Transverse colon (tissue), 4 donors: Measurements from ENCODE around the gene NELL2. TPM values are rescaled to one million over a fixed set of nuclear protein-coding genes. Genes with fewer than 3 reads are reported as not detected.

Experiments used
- DNase-seq: peaks from one replicate; pipeline ENCODE4 v3.0.0-alpha.2; 2019
- H3K27ac ChIP-seq, 4 donors: fragments of 200-600 bp; sonication (generic); 2 replicates each; pipeline ENCODE4 v1.5.1; 2016 to 2018; ENCODE audit warnings: inconsistent platforms in 4 of 4
- H3K27me3 ChIP-seq: fragments of 200-600 bp; sonication (generic); 2 replicates; pipeline ENCODE4 v1.5.1; 2017; ENCODE audit warnings: inconsistent platforms
- H3K36me3 ChIP-seq, 4 donors: fragments of 200-600 bp; sonication (generic); 2 replicates each; pipeline ENCODE4 v1.5.1; 2017 to 2019; ENCODE audit warnings: inconsistent platforms in 4 of 4
- H3K4me1 ChIP-seq, 4 donors: fragments of 200-600 bp; sonication (generic); 2 replicates each; pipeline ENCODE4 v1.5.1; 2017 to 2020; ENCODE audit warnings: inconsistent platforms in 4 of 4
- H3K4me3 ChIP-seq, 4 donors: fragments of 200-600 bp; sonication (generic); 1 replicate in 1 of 4; 2 replicates in 3 of 4; pipeline versions ENCODE4 v1.5.1 to v1.6.1; 2017 to 2019; ENCODE audit warnings: inconsistent platforms in 4 of 4
- H3K9me3 ChIP-seq, 2 donors: fragments of 200-600 bp; sonication (generic); 2 replicates each; pipeline ENCODE4 v1.5.1; 2017 to 2019; ENCODE audit warnings: inconsistent platforms in 2 of 2
- EP300 ChIP-seq: sonication (generic); formaldehyde crosslinking; IDR thresholded peaks from one replicate; pipeline ENCODE4 v1.6.1; 2017; ENCODE audit warnings: antibody characterized with exemption, low read depth
- POLR2A ChIP-seq: fragments of 450-650 bp; IDR thresholded peaks from one replicate; pipeline ENCODE4 v1.6.1; 2016; ENCODE audit warnings: antibody characterized with exemption, mild to moderate bottlenecking, moderate library complexity
- POLR2AphosphoS5 ChIP-seq, 3 donors: sonication (generic); formaldehyde crosslinking; IDR thresholded peaks; one replicate each; pipeline ENCODE4 v1.6.1; 2016; ENCODE audit warnings: antibody characterized with exemption in 3 of 3
- WGBS, 2 donors: methylation state at CpG; one replicate each; pipeline ENCODE4 v1.1.5; 2018; ENCODE audit warnings: low coverage in 1 of 2; 5-methylcytosine and 5-hydroxymethylcytosine counted together
- in situ Hi-C, 4 donors: fragments of 200-750 bp; cut with MboI; loops; one replicate each; pipeline versions ENCODE4 v1.15.0 to v1.15.1; 2017; ENCODE audit warnings: low sequenced_read_pairs in 3 of 4, low pct_ligation_motif_present in 1 of 4, low pct_unique_long_range_greater_than_20kb in 1 of 4
- intact Hi-C: fragments of 100-400 bp; cut with DNase I; formaldehyde crosslinking; loops from one replicate; pipeline ENCODE4 v1.15.1; 2023; ENCODE audit warnings: low total_unique reads
- total RNA-seq, 4 donors: library from RNA; depleted of rRNA; stranded (reverse); fragments of >200 nt; gene quantifications; one replicate each; pipeline ENCODE4 v1.1.0, GENCODE V29; 2016
- TF ChIP-seq, protein P1 (sequence below), 5 experiments: fragments of 200-600 bp in 3 of 5; fragments of 450-650 bp in 2 of 5; sonication (generic) in 3 of 5; IDR thresholded peaks; 1 replicate in 2 of 5; 2 replicates in 3 of 5; pipeline ENCODE4 v1.5.1; 2016 to 2017; ENCODE audit warnings: antibody characterized with exemption in 5 of 5, inconsistent platforms in 3 of 5, mild to moderate bottlenecking in 2 of 5, moderate library complexity in 1 of 5

NELL2 gene
- total RNA-seq, 4 donors from 2014 or later, result 1.4 to 10.5 (median 9.5) TPM

DNA sequence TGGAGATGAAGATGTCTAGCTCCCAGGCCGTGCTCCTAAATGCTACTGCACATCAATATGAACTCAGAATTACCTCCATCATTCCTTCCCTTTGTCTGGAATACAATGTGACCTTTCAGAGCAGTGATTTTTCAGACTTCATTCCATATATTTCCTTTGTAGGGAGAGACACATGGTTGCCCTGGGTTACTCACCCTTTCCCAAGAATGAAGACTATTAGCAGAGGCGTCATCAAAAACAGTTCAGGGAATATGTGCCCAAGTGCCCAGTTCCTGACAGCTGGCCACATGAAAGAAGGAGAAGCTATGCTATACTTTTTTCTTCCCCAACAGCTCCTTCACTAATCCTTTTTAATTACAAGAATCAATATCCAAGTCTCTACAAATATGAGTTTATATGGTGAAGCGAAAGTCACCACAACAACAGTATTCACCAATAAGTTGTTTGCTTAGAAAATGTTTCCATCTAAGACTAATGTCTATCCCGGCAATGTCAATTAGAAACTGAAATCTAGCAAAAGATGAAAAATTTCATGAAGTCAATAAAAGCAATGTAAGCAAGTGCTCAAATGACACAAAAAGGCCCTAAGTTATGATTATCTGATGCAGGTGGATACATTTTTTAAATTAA lies 17.8 kb downstream of the NELL2 start:
- H3K4me1 ChIP-seq, result no peaks in the 10 kb centered on the region
- no peak for TF ChIP-seq POLR2AphosphoS5 (IDR thresholded peaks at IDR 0.05)
- no peak overlapping the region for H3K27ac ChIP-seq
- no peaks in the 10 kb centered on the region for H3K9me3 ChIP-seq
- intact Hi-C loops (no loop called here), in situ Hi-C loops (no loop called here)
- H3K36me3 ChIP-seq, result no peaks in the 10 kb centered on the region
- no peaks in the 10 kb centered on the region for H3K27me3 ChIP-seq
- WGBS, 2 donors, result 86 to 90% methylated on average over 3 to 4 of the region's 4 CpGs
- no peak overlapping the region for H3K4me3 ChIP-seq
- DNase-seq, result no peak

DNA sequence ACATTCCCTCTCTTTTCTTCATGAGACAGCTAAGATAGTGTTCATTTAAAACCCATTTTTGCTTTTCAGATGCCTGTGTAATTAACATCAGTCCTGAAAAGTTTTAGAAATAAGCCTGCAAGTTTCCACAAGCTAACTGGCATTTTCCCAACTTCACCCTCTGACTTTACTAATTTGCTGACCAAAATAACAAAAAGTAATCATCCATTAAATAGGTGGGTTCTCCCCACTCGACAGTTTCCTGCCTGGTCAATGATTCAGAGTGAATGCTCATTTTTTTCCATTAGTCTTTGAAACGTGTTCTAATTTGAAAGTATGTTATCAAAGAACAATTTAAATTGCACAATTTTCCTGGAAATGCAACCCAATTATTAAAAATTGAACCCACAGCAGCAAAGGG lies 23.6 kb downstream of the NELL2 start:
- TF ChIP-seq POLR2A, result no peak
- TF ChIP-seq EP300, result no peak
- no peak for TF ChIP-seq POLR2AphosphoS5 (IDR thresholded peaks at IDR 0.05)
- TF ChIP-seq, protein P1, sequence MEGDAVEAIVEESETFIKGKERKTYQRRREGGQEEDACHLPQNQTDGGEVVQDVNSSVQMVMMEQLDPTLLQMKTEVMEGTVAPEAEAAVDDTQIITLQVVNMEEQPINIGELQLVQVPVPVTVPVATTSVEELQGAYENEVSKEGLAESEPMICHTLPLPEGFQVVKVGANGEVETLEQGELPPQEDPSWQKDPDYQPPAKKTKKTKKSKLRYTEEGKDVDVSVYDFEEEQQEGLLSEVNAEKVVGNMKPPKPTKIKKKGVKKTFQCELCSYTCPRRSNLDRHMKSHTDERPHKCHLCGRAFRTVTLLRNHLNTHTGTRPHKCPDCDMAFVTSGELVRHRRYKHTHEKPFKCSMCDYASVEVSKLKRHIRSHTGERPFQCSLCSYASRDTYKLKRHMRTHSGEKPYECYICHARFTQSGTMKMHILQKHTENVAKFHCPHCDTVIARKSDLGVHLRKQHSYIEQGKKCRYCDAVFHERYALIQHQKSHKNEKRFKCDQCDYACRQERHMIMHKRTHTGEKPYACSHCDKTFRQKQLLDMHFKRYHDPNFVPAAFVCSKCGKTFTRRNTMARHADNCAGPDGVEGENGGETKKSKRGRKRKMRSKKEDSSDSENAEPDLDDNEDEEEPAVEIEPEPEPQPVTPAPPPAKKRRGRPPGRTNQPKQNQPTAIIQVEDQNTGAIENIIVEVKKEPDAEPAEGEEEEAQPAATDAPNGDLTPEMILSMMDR (IDR thresholded peaks at IDR 0.05), result no peak
- intact Hi-C loops (no loop called here), in situ Hi-C loops (no loop called here)
- no peaks in the 10 kb centered on the region for H3K27me3 ChIP-seq
- H3K27ac ChIP-seq, result no peak overlapping the region
- whole genome bisulfite sequencing, 2 donors, result 27 to 35% methylated on average over 2 of the region's 2 CpGs
- no peak for DNase-seq
- no peaks in the 10 kb centered on the region for H3K4me1 ChIP-seq
- H3K9me3 ChIP-seq, result no peaks in the 10 kb centered on the region
- no peak overlapping the region for H3K4me3 ChIP-seq
- H3K36me3 ChIP-seq, result no peaks in the 10 kb centered on the region

DNA sequence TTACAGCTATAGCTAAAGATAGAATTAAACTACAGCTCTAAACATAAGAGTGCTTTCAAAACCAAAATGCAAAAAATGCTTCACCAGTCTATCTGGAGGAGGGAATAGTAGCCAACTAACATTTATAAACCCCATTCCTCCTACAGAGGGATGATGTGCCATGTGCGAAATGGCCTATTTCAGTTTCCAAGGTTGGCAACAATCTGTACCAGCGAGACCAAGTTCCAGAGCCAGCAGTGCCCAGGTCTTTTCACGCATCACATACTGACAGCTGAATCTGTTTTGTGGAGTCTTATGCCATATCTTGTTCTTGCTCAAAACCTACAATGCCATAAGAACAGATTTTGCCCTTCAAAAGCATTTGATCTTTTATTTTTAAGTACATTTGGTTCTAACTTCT lies 24.5 kb downstream of the NELL2 start:
- intact Hi-C loops, result no loop called here

DNA sequence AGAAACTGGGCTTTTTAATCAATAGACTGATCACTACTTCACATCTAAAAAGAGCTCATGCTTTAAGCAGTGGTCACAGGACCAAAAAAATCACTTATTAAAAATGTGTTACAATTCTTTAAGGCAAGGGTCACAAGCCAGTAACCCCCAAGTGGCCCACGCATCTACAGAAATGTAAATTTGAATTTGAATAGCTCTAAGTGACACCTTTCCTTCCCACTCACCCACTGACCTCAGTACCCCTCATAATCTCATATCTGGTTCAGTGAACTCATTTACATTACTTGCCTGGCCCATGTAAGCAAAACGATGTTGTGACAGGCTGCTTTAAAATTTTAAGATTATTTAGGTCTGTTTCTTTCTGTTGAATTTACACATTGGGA lies 27.4 kb downstream of the NELL2 start:
- 46% methylated on average over 2 of the region's 2 CpGs; no CpG with 5 or more reads in 1 of the 2 donors for WGBS, 2 donors
- Histone ChIP-seq H3K9me3 (no peaks in the 10 kb centered on the region), H3K27me3 (no peaks in the 10 kb centered on the region), H3K4me3 (no peak overlapping the region), H3K36me3 (no peaks in the 10 kb centered on the region), H3K4me1 (no peaks in the 10 kb centered on the region), H3K27ac (no peak overlapping the region)
- TF ChIP-seq POLR2A (no peak), POLR2AphosphoS5 (IDR thresholded peaks at IDR 0.05) (no peak), EP300 (no peak)
- TF ChIP-seq, protein P1 (IDR thresholded peaks at IDR 0.05), result no peak
- no peak for DNase-seq
- in situ Hi-C loops, result no loop called here
- intact Hi-C loops, result no loop called here

More for the DNA sequence above, 24.5 kb downstream of the NELL2 start:
- Histone ChIP-seq H3K4me3 (no peak overlapping the region), H3K9me3 (no peaks in the 10 kb centered on the region), H3K27ac (no peak overlapping the region), H3K36me3 (no peaks in the 10 kb centered on the region), H3K4me1 (no peaks in the 10 kb centered on the region), H3K27me3 (no peaks in the 10 kb centered on the region)
- in situ Hi-C loops, result no loop called here
- TF ChIP-seq, protein P1 (IDR thresholded peaks at IDR 0.05), result no peak
- DNase-seq, result no peak
- WGBS, 2 donors, result 60 to 82% methylated on average over 3 of the region's 3 CpGs
